Measurements from ENCODE around the gene JAKMIP2.

GRCh38 chr5:147743012-147743411 is 39.5 kb downstream of the JAKMIP2 start:
- TF ChIP-seq CTCF (IDR thresholded peaks at IDR 0.05) (no peak), POLR2A (IDR thresholded peaks at IDR 0.05) (no peak)

All from heart left ventricle (tissue), 13 donors.